ENCODE measurements around the gene COP1. TPM values are rescaled to one million over a fixed set of nuclear protein-coding genes. Genes with fewer than 3 reads are reported as not detected.

The COP1 gene
- total and polyA plus RNA-seq, 2 of the 13 experiments (the other 11 are each of a cell fraction or from before 2014, with no cell fraction given): 20.5 to 51.3 TPM

DNA sequence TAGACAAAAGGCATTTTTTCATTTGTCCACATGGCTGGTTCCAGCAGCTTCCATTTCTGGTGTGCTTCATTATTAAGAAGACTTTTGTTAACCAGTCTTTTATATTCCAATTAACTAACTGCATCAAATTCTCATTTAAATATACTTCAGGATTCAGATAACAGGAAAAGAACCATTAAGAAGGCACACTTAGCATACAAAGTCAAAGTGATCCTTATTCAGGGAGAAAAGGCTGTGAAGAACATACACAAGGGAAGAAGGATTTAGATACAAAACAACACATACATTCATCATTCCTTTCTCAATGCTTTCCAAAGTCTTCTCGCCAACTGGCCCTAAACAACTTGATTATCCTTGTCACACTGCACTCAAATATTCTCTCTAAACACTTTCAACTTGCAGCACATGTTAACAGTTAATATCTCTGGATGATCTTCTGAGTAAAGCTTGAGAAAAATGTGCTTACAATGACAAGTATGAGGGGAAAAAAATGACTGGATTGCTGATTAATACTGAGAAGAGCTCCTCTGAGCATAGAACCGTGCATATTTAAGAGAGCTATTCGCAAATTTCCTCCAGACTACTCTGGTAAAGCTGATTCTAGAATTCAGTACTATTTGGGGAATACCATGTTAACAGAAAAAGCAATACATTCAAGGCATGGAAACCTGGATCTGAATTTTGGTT is 238.5 kb downstream of the COP1 start:
- H3K36me3 ChIP-seq (replicated peaks in 1 of 2; ENCODE audit: control insufficient read depth in 1 of 2, insufficient read depth in 2 of 2, low read length in 2 of 2): peaks cover 5 to 18% of the 10 kb centered on the region in 2 experiments; a peak in 2 of 5 replicates
- H3K4me3 ChIP-seq (replicated peaks in 1 of 3; ENCODE audit: insufficient read depth in 1 of 3, low read depth in 2 of 3, low read length in 3 of 3): no peak overlapping the region
- intact Hi-C loops (cut with micrococcal nuclease; ENCODE audit: unreplicated experiment) (no loop called here), in situ Hi-C loops (cut with HindIII; ENCODE audit: extremely low pct_ligation_motif_present, low pct_unique_long_range_greater_than_20kb) (no loop called here)
- no peaks in the 10 kb centered on the region for H3K4me1 ChIP-seq (ENCODE audit: insufficient read depth, low read length)
- 94% methylated on average over 3 of the region's 3 CpGs for WGBS (ENCODE audit: low lambda C conversion rate)
- DNase-seq (ENCODE audit: low spot score) (no peak), FAIRE-seq (no peak), ATAC-seq (no peak)
- H3K9ac ChIP-seq (ENCODE audit: insufficient read depth, low read depth, low read length): no peak overlapping the region
- ChIA-PET CTCF (ENCODE audit: low intra/inter-chr PET ratio, low total read pairs) (no interaction called here), POLR2A (no interaction called here)
- H4K20me1 ChIP-seq (ENCODE audit: insufficient read depth, low read length): no peaks in the 10 kb centered on the region
- no peak overlapping the region for H3K4me2 ChIP-seq (ENCODE audit: low read depth, low read length)
- H3K9me3 ChIP-seq (ENCODE audit: low read length): no peaks in the 10 kb centered on the region
- BruUV-seq (replicated peaks): no TSS peak
- no peak overlapping the region for H2AFZ ChIP-seq (ENCODE audit: low read length)
- no peaks in the 10 kb centered on the region for H3K27me3 ChIP-seq (ENCODE audit: control insufficient read depth in 1 of 2, insufficient read depth in 2 of 2, low read length in 2 of 2)
- H3K27ac ChIP-seq (ENCODE audit: extremely low read length, insufficient read depth, low read length): no peak overlapping the region
- H3K79me2 ChIP-seq (ENCODE audit: insufficient read depth, low read length): no peaks in the 10 kb centered on the region
- TF ChIP-seq HDAC1 (CRISPR knock-in tag; IDR thresholded peaks at IDR 0.05) (no peak), TP53 (CRISPR knock-in tag; conservative IDR thresholded peaks at IDR 0.05) (no peak), ZNF768 (CRISPR knock-in tag; IDR thresholded peaks at IDR 0.05) (no peak), MED13 (CRISPR knock-in tag; IDR thresholded peaks at IDR 0.05) (no peak), MXD1 (CRISPR knock-in tag; IDR thresholded peaks at IDR 0.05) (no peak), ZNF207 (IDR thresholded peaks at IDR 0.05; ENCODE audit: borderline replicate concordance) (no peak), PRDM10 (CRISPR knock-in tag; IDR thresholded peaks at IDR 0.05; ENCODE audit: low read depth) (no peak), ZFP36L2 (CRISPR knock-in tag; IDR thresholded peaks at IDR 0.05) (no peak)
- TF ChIP-seq, protein P1, sequence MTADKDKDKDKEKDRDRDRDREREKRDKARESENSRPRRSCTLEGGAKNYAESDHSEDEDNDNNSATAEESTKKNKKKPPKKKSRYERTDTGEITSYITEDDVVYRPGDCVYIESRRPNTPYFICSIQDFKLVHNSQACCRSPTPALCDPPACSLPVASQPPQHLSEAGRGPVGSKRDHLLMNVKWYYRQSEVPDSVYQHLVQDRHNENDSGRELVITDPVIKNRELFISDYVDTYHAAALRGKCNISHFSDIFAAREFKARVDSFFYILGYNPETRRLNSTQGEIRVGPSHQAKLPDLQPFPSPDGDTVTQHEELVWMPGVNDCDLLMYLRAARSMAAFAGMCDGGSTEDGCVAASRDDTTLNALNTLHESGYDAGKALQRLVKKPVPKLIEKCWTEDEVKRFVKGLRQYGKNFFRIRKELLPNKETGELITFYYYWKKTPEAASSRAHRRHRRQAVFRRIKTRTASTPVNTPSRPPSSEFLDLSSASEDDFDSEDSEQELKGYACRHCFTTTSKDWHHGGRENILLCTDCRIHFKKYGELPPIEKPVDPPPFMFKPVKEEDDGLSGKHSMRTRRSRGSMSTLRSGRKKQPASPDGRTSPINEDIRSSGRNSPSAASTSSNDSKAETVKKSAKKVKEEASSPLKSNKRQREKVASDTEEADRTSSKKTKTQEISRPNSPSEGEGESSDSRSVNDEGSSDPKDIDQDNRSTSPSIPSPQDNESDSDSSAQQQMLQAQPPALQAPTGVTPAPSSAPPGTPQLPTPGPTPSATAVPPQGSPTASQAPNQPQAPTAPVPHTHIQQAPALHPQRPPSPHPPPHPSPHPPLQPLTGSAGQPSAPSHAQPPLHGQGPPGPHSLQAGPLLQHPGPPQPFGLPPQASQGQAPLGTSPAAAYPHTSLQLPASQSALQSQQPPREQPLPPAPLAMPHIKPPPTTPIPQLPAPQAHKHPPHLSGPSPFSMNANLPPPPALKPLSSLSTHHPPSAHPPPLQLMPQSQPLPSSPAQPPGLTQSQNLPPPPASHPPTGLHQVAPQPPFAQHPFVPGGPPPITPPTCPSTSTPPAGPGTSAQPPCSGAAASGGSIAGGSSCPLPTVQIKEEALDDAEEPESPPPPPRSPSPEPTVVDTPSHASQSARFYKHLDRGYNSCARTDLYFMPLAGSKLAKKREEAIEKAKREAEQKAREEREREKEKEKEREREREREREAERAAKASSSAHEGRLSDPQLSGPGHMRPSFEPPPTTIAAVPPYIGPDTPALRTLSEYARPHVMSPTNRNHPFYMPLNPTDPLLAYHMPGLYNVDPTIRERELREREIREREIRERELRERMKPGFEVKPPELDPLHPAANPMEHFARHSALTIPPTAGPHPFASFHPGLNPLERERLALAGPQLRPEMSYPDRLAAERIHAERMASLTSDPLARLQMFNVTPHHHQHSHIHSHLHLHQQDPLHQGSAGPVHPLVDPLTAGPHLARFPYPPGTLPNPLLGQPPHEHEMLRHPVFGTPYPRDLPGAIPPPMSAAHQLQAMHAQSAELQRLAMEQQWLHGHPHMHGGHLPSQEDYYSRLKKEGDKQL (CRISPR knock-in tag; IDR thresholded peaks at IDR 0.05; ENCODE audit: low read depth): no peak
- TF ChIP-seq, protein P2, sequence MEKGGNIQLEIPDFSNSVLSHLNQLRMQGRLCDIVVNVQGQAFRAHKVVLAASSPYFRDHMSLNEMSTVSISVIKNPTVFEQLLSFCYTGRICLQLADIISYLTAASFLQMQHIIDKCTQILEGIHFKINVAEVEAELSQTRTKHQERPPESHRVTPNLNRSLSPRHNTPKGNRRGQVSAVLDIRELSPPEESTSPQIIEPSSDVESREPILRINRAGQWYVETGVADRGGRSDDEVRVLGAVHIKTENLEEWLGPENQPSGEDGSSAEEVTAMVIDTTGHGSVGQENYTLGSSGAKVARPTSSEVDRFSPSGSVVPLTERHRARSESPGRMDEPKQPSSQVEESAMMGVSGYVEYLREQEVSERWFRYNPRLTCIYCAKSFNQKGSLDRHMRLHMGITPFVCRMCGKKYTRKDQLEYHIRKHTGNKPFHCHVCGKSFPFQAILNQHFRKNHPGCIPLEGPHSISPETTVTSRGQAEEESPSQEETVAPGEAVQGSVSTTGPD (CRISPR knock-in tag; IDR thresholded peaks at IDR 0.05): no peak

All from HepG2 (cell line).